K562 (cell line): Measurements from ENCODE around the gene TFAP2A. TPM values are rescaled to one million over a fixed set of nuclear protein-coding genes. Genes with fewer than 3 reads are reported as not detected.

Experiments
- ARID2 ChIP-seq: fragments of 450-650 bp; IDR thresholded peaks from 2 replicates; pipeline ENCODE4 v1.6.1; 2017; ENCODE audit warnings: antibody characterized with exemption, mild to moderate bottlenecking
- CAMTA2 ChIP-seq: fragments of 250-450 bp; sonication (Bioruptor Pico); conservative IDR thresholded peaks from 2 replicates; pipeline ENCODE4 v1.5.1; 2022
- CBFB ChIP-seq: sonication (generic); formaldehyde crosslinking; IDR thresholded peaks from 2 replicates; pipeline ENCODE4 v1.4.0; 2020; ENCODE audit warnings: mild to moderate bottlenecking, missing genetic modification reagents
- CHCHD3 ChIP-seq: fragments of 250-450 bp; sonication (Bioruptor Pico); IDR thresholded peaks from 2 replicates; pipeline ENCODE4 v2.1.2; 2022; ENCODE audit warnings: mild to moderate bottlenecking
- DDX20 ChIP-seq: fragments of 450-650 bp; IDR thresholded peaks from 2 replicates; pipeline ENCODE4 v1.6.1; 2016; ENCODE audit warnings: missing genetic modification characterization, low read depth, mild to moderate bottlenecking, missing compliant biosample characterization, moderate library complexity
- FOXM1 ChIP-seq, 2 experiments: fragments of 450-650 bp in 1 of 2; sonication (generic) in 1 of 2; formaldehyde crosslinking in 1 of 2; IDR thresholded peaks; 2 replicates each; pipeline versions ENCODE4 v1.6.1 to v1.9.0; 2017 to 2022; ENCODE audit warnings: low read depth in 2 of 2, mild to moderate bottlenecking in 2 of 2, missing genetic modification reagents in 1 of 2, moderate library complexity in 1 of 2
- GABPA ChIP-seq: fragments of 200-800 bp; sonication (Bioruptor generic); conservative IDR thresholded peaks from 2 replicates; pipeline ENCODE4 v1.6.1; 2016; ENCODE audit warnings: low read depth, missing genetic modification characterization, missing compliant biosample characterization
- IRF2 ChIP-seq: sonication (generic); formaldehyde crosslinking; IDR thresholded peaks from 2 replicates; pipeline ENCODE4 v1.8.1; 2022; ENCODE audit warnings: mild to moderate bottlenecking, missing genetic modification reagents
- IRF9 ChIP-seq: fragments of 450-650 bp; IDR thresholded peaks from 2 replicates; pipeline ENCODE4 v1.6.1; 2016; ENCODE audit warnings: missing biosample characterization, missing genetic modification characterization
- KDM5B ChIP-seq: fragments of 200-600 bp; sonication (generic); IDR thresholded peaks from 2 replicates; pipeline ENCODE4 v1.6.1; 2012; ENCODE audit warnings: low read depth, mild to moderate bottlenecking, moderate library complexity, low read length, control low read depth, inconsistent platforms; ENCODE audit not compliant: insufficient replicate concordance
- L3MBTL2 ChIP-seq: fragments of 450-650 bp; IDR thresholded peaks from 2 replicates; pipeline ENCODE4 v1.6.1; 2016; ENCODE audit warnings: mild to moderate bottlenecking, moderate library complexity
- MECOM ChIP-seq: fragments of 250-450 bp; sonication (Bioruptor Pico); IDR thresholded peaks from 2 replicates; pipeline ENCODE4 v1.8.0; 2022; ENCODE audit warnings: inconsistent platforms
- NCOA6 ChIP-seq: fragments of 450-650 bp; IDR thresholded peaks from 2 replicates; pipeline ENCODE4 v1.6.1; 2017; ENCODE audit warnings: mild to moderate bottlenecking
- PCBP1 ChIP-seq: fragments of 200-400 bp; formaldehyde crosslinking; IDR thresholded peaks from 2 replicates; pipeline ENCODE4 v1.6.1; 2018; ENCODE audit warnings: mild to moderate bottlenecking, low read depth, low read length; ENCODE audit not compliant: poor library complexity, severe bottlenecking
- PHF8 ChIP-seq: fragments of 200-600 bp; sonication (generic); IDR thresholded peaks from 2 replicates; pipeline ENCODE4 v1.6.1; 2012; ENCODE audit warnings: mixed run types, mild to moderate bottlenecking, inconsistent platforms, low read length, moderate library complexity, borderline replicate concordance
- PRPF4 ChIP-seq: fragments of 200-400 bp; formaldehyde crosslinking; IDR thresholded peaks from one replicate; pipeline ENCODE4 v1.6.1; 2017; ENCODE audit warnings: low read length, low read depth, mild to moderate bottlenecking; ENCODE audit not compliant: insufficient read depth, poor library complexity, severe bottlenecking
- RFX5 ChIP-seq: IDR thresholded peaks from 2 replicates; pipeline ENCODE4 v1.6.1; 2011; ENCODE audit warnings: low read depth, mild to moderate bottlenecking, improper control_type of control experiment, low read length
- SMAD4 ChIP-seq: fragments of 250-450 bp; sonication (Bioruptor Pico); conservative IDR thresholded peaks from 2 replicates; pipeline ENCODE4 v1.8.0; 2021; ENCODE audit warnings: inconsistent platforms, mild to moderate bottlenecking, moderate library complexity
- SMC3 ChIP-seq: conservative IDR thresholded peaks from 2 replicates; pipeline ENCODE4 v1.6.1; 2011; ENCODE audit warnings: low read depth, low read length, improper control_type of control experiment; ENCODE audit not compliant: insufficient read depth
- STAT6 ChIP-seq: sonication (generic); formaldehyde crosslinking; IDR thresholded peaks from 2 replicates; pipeline ENCODE4 v1.8.1; 2023; ENCODE audit warnings: mild to moderate bottlenecking, missing genetic modification reagents
- TGIF2 ChIP-seq: sonication (generic); formaldehyde crosslinking; IDR thresholded peaks from 2 replicates; pipeline ENCODE4 v1.8.1; 2022; ENCODE audit warnings: mild to moderate bottlenecking, missing genetic modification reagents, moderate library complexity
- ZBTB7A ChIP-seq: IDR thresholded peaks from 2 replicates; pipeline ENCODE4 v1.6.1; 2011; ENCODE audit warnings: low read depth, mild to moderate bottlenecking, low read length, moderate library complexity, borderline replicate concordance; ENCODE audit not compliant: control insufficient read depth
- ZBTB8A ChIP-seq: fragments of 450-650 bp; IDR thresholded peaks from 2 replicates; pipeline ENCODE4 v1.6.1; 2018; ENCODE audit warnings: mild to moderate bottlenecking, moderate library complexity; ENCODE audit not compliant: partially characterized antibody
- ZNF140 ChIP-seq: fragments of 250-450 bp; sonication (Bioruptor Pico); IDR thresholded peaks from 2 replicates; pipeline ENCODE4 v1.8.0; 2021; ENCODE audit warnings: moderate library complexity, mild to moderate bottlenecking, inconsistent platforms
- ZNF707 ChIP-seq: fragments of 250-450 bp; sonication (Bioruptor Pico); conservative IDR thresholded peaks from 2 replicates; pipeline ENCODE4 v1.8.0; 2022; ENCODE audit warnings: inconsistent platforms, mild to moderate bottlenecking, moderate library complexity
- polyA plus RNA-seq, 8 experiments: library from polyadenylated mRNA; depleted of rRNA in 4 of 8; stranded (reverse) in 5 of 8; unstranded in 3 of 8; fragments of >200 nt; fragmentation: Nextera tagmentation in 2 of 8; fragmentation: Illumina TruSeq in 1 of 8; extraction: Ambion mirVana in 2 of 8; extraction: Trizol in 1 of 8; gene quantifications; 2 replicates each; pipeline versions ENCODE4 v1.2.1 to v1.2.3, GENCODE V29; 2011 to 2014; ENCODE audit warnings: inconsistent platforms in 1 of 8, missing spikeins in 1 of 8
- total RNA-seq, 7 experiments: library from RNA; depleted of rRNA in 6 of 7; stranded (reverse); fragments of >200 nt in 6 of 7; fragmentation: Illumina TruSeq in 2 of 7; extraction: Trizol in 2 of 7; gene quantifications; 2 replicates each; pipeline versions ENCODE4 v1.2.1 to v1.2.3, GENCODE V29; 2011 to 2021; ENCODE audit warnings: low replicate concordance in 1 of 7

The TFAP2A gene
- total and polyA plus RNA-seq, 9 of the 15 experiments (the other 6 are each of a cell fraction or from before 2014, with no cell fraction given), result 0.14 to 0.53 (median 0.19) TPM; not detected in 1

- TF ChIP-seq PRPF4 (no peak), CAMTA2 (CRISPR knock-in tag) (no peak), ZBTB8A (no peak), IRF2 (no peak), STAT6 (CRISPR knock-in tag) (no peak), PCBP1 (no peak), FOXM1 (IDR thresholded peaks at IDR 0.05; ENCODE audit: low read depth) (no peak), FOXM1 (CRISPR knock-in tag; IDR thresholded peaks at IDR 0.05; ENCODE audit: low read depth) (peak; percentile 60; the same call in 1 of the 2 replicates), NCOA6 (no peak), ZNF140 (CRISPR knock-in tag) (peak; percentile 41; the same call in 1 of the 2 replicates), ARID2 (no peak), IRF9 (tag) (peak; percentile 80), SMAD4 (CRISPR knock-in tag) (peak; percentile 92), PHF8 (peak; percentile 91), ZBTB7A (0 out of 2 replicates have a peak, but pooled peaks have one; percentile 7), CHCHD3 (CRISPR knock-in tag) (peak; percentile 43; the same call in 1 of the 2 replicates), KDM5B (peak; percentile 87), ZNF707 (CRISPR knock-in tag) (0 out of 2 replicates have a peak, but pooled peaks have one; percentile 42), GABPA (tag) (peak; percentile 98), SMC3 (0 out of 2 replicates have a peak, but pooled peaks have one; percentile 12), L3MBTL2 (peak; percentile 97), MECOM (peak; percentile 66; the same call in 1 of the 2 replicates), CBFB (CRISPR knock-in tag) (no peak; the same call in 1 of the 2 replicates), TGIF2 (CRISPR knock-in tag) (no peak), DDX20 (tag) (0 out of 2 replicates have a peak, but pooled peaks have one; percentile 48), RFX5 (no peak)
These were observed 10.6 kb downstream of the TFAP2A start (continued) for GRCh38 chr6:10404107-10404798.
